Skeletal muscle tissue (tissue), 1 donor: ENCODE data around the gene FOXL3. TPM values are rescaled to one million over a fixed set of nuclear protein-coding genes. Genes with fewer than 3 reads are reported as not detected.

Source experiments
- total RNA-seq: library from RNA; depleted of rRNA; stranded (reverse); fragments of >200 nt; gene quantifications from one replicate; pipeline ENCODE4 v1.2.3, GENCODE V29; 2014

Gene FOXL3
- total RNA-seq, 1 donor from 2014 or later = not detected

Other genes with a start within 250 kb of the FOXL3 start
- gene FAM20C, start 97.6 kb upstream of the FOXL3 start, total RNA-seq = 14.6 TPM
- gene PDGFA, start 229.7 kb downstream of the FOXL3 start, total RNA-seq = 44.4 TPM